Upper lobe of right lung (tissue), 1 donor: ENCODE measurements around the gene FANK1. TPM values are rescaled to one million over a fixed set of nuclear protein-coding genes. Genes with fewer than 3 reads are reported as not detected.
"Not testable (repeated sequence)": the region's sequence is repeated elsewhere in the genome, so short reads cannot be mapped to it uniquely, and the experiment has no call there.

Experiments used
- ATAC-seq: fragments of 200-7000 bp; cut with Tn5 transposase; one replicate; pipeline ENCODE4 v1.9.1; 2020; ENCODE audit warnings: mild to moderate bottlenecking, moderate library complexity
- DNase-seq: peaks from one replicate; pipeline ENCODE4 v3.0.0-alpha.2; 2020
- H3K27ac ChIP-seq: fragments of 200-600 bp; one replicate; pipeline ENCODE4 v1.8.0; 2022
- H3K27me3 ChIP-seq: fragments of 200-600 bp; one replicate; pipeline ENCODE4 v1.8.0; 2022; ENCODE audit warnings: mild to moderate bottlenecking
- H3K36me3 ChIP-seq: fragments of 200-600 bp; one replicate; pipeline ENCODE4 v1.8.0; 2022
- H3K4me1 ChIP-seq: fragments of 200-600 bp; one replicate; pipeline ENCODE4 v1.8.0; 2022
- H3K4me3 ChIP-seq: fragments of 200-600 bp; one replicate; pipeline ENCODE4 v1.8.0; 2022; ENCODE audit warnings: mild to moderate bottlenecking
- H3K9me3 ChIP-seq: fragments of 200-600 bp; one replicate; pipeline ENCODE4 v1.8.0; 2022
- CTCF ChIP-seq: fragments of 200-600 bp; IDR thresholded peaks from one replicate; pipeline ENCODE4 v1.8.0; 2022; ENCODE audit warnings: antibody characterized with exemption
- intact Hi-C: fragments of 100-400 bp; cut with DNase I; formaldehyde crosslinking; loops from one replicate; pipeline ENCODE4 v1.11.0; 2022
- total RNA-seq: library from RNA; stranded (reverse); fragmentation: NEBNext Ultra II Directional; extraction: Animal tissue kit (Norgen Biotek cat#: 25700); gene quantifications from one replicate; pipeline ENCODE4 v1.2.1, GENCODE V29; 2021
- donor health status: DM: no; HTN: yes; CAD: no; lungs with severe emphysema.

Gene FANK1
- total RNA-seq, 1 donor from 2014 or later, result 2.6 TPM

DNA sequence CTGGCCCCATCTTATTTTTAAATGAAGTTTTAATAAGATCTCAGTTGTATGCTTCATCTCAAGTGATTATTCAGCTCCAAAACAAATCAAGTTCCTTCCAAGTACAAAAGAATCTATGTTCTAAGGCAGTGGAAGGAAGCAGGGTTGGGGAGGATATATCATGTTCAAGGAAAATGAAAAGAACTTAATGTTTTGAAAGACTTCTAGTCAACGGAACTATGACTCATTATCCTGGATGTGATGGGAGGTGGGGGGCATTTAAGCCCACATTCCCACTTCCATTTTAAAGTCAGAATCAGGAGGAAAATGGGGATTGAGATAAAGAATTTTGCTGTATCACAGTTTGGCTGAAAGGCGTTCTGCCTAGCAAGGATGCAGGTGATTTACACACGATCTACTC lies 59.4 kb downstream of the FANK1 start:
- Histone ChIP-seq H3K27me3 (no peaks in the 10 kb centered on the region), H3K36me3 (no peaks in the 10 kb centered on the region), H3K4me3 (no peak overlapping the region), H3K4me1 (no peaks in the 10 kb centered on the region), H3K27ac (no peak overlapping the region), H3K9me3 (peaks cover 20% of the 10 kb centered on the region)
- DNase-seq (no peak), ATAC-seq (no peak)
- intact Hi-C loops, result no loop called here
- no peak for TF ChIP-seq CTCF

DNA sequence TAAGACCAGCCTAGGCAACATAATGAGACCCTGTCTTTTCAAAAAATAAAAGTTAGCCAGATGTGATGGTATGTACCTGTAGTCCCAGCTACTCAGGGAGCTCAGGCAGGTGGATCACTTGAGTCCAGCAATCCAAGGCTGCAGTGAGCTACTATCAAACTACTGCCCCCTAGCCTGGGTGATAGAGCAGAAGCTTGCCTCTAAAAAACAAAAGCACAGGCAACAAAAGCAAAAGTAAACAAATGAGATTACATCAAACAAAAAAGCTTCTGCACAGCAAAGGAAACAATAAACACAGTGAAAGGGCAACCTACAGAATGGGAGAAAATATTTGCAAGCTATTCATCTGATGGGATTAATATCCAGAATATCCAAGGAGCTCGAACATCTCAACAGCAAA lies 65.4 kb downstream of the FANK1 start:
- H3K27me3 ChIP-seq, result no peaks in the 10 kb centered on the region
- peaks cover 5% of the 10 kb centered on the region for H3K9me3 ChIP-seq
- no peak overlapping the region for H3K27ac ChIP-seq
- ATAC-seq (no peak), DNase-seq (no peak)
- TF ChIP-seq CTCF, result no peak
- intact Hi-C loops, result no loop called here
- H3K4me3 ChIP-seq, result no peak overlapping the region
- H3K36me3 ChIP-seq, result no peaks in the 10 kb centered on the region
- no peaks in the 10 kb centered on the region for H3K4me1 ChIP-seq

DNA sequence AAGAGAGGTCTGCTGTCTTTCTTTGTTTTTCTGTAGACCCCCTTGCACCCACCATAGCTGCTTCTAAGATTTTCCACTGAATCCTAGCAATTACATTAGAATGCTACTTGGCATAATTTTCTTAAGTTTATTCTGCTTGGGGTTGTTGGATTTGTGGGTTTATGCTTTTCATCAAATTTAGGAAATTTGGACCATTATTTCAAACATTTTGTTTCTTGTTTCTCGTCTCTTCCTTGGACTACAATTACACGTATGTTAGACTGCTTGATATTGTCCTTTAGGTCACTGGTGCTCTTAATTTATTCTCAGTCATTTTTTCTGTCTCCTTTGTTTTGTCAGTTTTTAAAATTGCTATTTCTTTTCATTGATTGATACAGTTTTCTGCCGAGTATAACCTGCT lies 65.8 kb downstream of the FANK1 start:
- H3K27me3 ChIP-seq, result no peaks in the 10 kb centered on the region
- ATAC-seq (no peak), DNase-seq (no peak)
- H3K36me3 ChIP-seq, result no peaks in the 10 kb centered on the region
- no peak for TF ChIP-seq CTCF
- peaks cover 5% of the 10 kb centered on the region for H3K9me3 ChIP-seq
- H3K4me3 ChIP-seq, result no peak overlapping the region
- intact Hi-C loops, result no loop called here
- no peaks in the 10 kb centered on the region for H3K4me1 ChIP-seq
- no peak overlapping the region for H3K27ac ChIP-seq

DNA sequence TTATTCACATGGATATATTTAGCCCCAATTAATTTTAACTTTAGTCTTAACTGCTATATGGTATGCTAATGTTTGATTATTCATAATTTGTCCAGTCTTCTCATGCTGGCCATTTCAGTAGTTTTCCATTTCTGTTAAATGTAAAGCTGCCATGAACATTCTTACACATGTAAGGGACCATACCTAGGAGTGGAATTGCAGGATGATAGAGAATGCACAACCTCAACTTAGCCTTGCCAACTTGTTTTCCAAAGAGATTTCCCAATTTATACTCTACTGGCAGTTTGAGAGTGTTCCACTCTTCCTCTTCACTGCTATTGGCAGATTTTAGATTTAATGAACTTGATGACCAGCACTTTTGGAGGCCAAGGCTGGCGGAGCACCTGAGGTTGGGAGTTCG lies 68.2 kb downstream of the FANK1 start:
- no peak overlapping the region for H3K4me3 ChIP-seq
- H3K4me1 ChIP-seq, result no peaks in the 10 kb centered on the region
- no peaks in the 10 kb centered on the region for H3K27me3 ChIP-seq
- H3K9me3 ChIP-seq, result peaks cover 5% of the 10 kb centered on the region
- intact Hi-C loops, result no loop called here
- H3K27ac ChIP-seq, result no peak overlapping the region
- TF ChIP-seq CTCF, result no peak
- no peak for ATAC-seq
- no peak for DNase-seq
- H3K36me3 ChIP-seq, result no peaks in the 10 kb centered on the region

DNA sequence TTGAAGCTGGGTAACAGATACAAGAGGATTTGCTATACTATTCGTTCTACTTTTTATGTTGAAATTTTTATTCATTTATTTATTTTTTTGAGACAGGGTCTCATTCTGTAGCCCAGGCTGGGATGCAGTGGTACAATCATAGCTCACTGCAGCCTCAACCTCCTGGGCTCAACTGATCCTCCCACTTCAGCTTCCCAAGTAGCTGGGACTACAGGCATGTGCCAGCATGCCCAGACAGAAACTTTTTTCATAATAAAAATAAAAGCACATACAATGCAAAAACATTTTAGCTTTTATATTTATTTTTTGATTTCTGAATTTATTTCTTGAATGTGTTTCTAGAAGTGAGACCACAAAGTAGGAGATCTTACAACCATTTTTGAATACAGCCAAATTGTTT lies 71.2 kb downstream of the FANK1 start:
- ATAC-seq, result no peak
- no peaks in the 10 kb centered on the region for H3K27me3 ChIP-seq

DNA sequence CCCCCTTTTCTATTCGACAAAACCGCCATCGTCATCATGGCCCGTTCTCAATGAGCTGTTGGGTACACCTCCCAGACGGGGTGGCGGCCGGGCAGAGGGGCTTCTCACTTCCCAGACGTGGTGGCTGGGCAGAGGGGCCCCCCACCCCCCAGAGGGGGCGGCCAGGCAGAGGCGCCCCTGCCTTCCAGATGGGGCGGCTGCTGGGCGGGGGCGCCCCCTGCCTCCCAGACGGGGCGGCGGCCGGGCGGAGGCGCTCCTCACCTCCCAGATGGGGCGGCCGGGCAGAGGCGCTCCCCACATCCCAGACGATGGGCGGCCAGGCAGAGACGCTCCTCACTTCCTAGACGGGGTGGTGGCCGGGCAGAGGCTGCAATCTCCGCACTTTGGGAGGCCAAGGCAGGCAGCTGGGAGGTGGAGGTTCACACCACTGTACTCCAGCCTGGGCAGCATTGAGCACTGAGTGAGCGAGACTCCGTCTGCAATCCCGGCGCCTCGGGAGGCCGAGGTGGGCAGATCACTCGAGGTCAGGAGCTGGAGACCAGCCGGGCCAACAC lies 73.8 kb downstream of the FANK1 start:
- DNase-seq, ATAC-seq, H3K9me3 ChIP-seq, H3K27me3 ChIP-seq, H3K4me3 ChIP-seq, H3K36me3 ChIP-seq, H3K4me1 ChIP-seq, H3K27ac ChIP-seq: not testable (repeated sequence)
- intact Hi-C loops, result loop anchor here (10.0 kb wide), 1 partner anchor 415 kb away; the partner anchor contains the start of gene ADAM12

More for the DNA sequence above, 71.2 kb downstream of the FANK1 start:
- Histone ChIP-seq H3K4me3 (no peak overlapping the region), H3K4me1 (no peaks in the 10 kb centered on the region), H3K36me3 (no peaks in the 10 kb centered on the region), H3K9me3 (no peaks in the 10 kb centered on the region), H3K27ac (no peak overlapping the region)
- TF ChIP-seq CTCF, result no peak
- intact Hi-C loops, result no loop called here
- no peak for DNase-seq
